ENCODE measurements around the gene PCF11.
"Not testable (repeated sequence)": the region's sequence is repeated elsewhere in the genome, so short reads cannot be mapped to it uniquely, and the experiment has no call there.

PCF11 gene, protein sequence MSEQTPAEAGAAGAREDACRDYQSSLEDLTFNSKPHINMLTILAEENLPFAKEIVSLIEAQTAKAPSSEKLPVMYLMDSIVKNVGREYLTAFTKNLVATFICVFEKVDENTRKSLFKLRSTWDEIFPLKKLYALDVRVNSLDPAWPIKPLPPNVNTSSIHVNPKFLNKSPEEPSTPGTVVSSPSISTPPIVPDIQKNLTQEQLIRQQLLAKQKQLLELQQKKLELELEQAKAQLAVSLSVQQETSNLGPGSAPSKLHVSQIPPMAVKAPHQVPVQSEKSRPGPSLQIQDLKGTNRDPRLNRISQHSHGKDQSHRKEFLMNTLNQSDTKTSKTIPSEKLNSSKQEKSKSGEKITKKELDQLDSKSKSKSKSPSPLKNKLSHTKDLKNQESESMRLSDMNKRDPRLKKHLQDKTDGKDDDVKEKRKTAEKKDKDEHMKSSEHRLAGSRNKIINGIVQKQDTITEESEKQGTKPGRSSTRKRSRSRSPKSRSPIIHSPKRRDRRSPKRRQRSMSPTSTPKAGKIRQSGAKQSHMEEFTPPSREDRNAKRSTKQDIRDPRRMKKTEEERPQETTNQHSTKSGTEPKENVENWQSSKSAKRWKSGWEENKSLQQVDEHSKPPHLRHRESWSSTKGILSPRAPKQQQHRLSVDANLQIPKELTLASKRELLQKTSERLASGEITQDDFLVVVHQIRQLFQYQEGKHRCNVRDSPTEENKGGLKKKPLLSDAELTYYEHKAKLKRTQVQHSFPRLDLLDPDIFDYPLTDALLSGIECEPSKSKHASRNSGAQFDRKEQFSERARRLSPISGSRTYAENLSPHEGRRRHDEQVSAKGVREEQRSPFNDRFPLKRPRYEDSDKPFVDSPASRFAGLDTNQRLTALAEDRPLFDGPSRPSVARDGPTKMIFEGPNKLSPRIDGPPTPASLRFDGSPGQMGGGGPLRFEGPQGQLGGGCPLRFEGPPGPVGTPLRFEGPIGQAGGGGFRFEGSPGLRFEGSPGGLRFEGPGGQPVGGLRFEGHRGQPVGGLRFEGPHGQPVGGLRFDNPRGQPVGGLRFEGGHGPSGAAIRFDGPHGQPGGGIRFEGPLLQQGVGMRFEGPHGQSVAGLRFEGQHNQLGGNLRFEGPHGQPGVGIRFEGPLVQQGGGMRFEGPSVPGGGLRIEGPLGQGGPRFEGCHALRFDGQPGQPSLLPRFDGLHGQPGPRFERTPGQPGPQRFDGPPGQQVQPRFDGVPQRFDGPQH (N-terminal part only)

DNA sequence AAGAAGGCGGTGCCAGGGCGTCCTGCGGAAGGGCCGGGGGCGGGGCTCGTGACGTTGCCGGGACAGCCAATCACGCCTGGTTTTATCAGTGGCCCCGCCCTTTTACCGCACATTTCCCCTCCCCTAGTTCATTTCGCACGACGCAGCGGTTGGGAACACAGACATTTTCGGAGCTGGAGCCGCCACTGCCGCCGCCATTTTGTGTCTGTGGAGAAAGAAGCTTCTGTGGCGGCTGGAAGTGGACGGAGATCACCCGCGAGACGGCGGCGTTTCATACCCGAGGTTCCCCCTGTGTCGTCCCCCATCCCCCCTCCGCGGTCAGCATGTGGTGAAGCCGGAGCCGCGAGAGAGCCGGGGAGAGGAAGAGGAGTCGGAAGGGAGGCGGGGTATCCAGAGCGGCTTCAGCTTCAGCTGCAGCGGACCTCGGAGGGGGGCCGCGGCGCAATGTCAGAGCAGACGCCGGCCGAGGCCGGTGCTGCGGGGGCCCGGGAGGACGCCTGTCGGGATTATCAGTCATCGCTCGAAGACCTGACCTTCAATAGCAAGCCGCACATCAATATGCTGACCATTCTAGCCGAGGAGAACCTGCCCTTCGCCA is at the start of gene PCF11:
TSS of gene PCF11 (plus strand) at position 136 of the 598 bp plus-strand sequence. CDS start at position 445, 309 bp downstream.
- DNase-seq (ENCODE audit: low read depth in 2 of 2): peak in 1 of 2 donors; percentile 94

DNA sequence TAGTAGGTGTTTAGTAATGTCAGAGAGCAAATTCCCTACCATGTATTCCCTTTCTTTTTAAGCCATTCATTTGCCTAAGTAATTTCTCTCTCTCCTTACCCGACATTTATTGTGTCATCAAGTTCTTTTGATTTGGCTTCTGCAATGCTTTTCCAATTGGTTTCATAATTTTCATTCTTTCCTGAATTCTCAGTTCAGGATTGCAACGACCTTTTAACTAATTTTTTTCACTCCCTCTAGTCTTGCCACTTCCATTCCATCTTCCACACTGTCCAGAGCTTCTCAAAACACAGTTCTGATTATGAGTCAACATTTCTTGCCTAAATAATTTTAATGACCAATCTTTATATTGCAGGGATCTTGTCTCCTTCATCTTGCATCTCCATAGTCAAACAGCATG is 44.0 kb upstream of the PCF11 start:
- DNase-seq (ENCODE audit: low read depth in 2 of 2): no peak

DNA sequence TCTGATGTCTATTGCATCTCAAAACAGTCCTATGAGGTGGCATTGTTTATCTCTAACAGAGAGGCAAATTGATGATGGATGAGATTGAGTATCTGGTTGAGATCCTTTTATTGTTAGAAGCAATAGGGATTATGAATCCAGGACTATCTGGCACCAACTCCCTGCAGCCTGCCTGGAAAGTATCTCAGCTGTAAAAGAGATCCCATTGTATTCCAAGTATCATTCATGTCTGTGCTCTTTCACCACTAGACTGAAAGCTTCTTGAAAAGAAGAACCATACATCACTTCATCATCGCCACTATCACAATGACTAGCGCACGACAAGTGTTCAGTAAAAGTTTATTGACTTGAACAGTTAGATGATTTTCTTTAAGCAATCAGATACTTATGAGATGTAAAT is 41.9 kb upstream of the PCF11 start:
- DNase-seq (ENCODE audit: low read depth in 2 of 2): no peak

DNA sequence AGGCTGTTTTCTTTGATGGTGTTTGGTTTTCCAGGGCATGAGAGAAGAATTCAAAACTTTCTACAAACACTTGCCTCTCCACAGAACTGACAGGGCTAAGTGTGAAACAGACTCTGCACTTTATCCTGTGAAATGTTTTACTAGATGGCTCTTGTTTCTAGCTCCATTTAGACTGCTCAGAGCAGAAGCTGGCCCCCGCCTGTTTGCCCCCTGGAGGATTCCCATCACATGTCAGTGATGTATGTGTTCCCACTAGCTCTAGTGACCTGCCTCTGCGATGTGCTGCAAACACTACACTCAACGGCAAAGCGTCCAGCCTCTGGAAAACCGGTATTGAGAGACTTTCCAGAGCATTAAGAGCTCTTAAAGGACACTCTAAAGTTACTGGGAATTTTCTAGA is 41.4 kb upstream of the PCF11 start:
- DNase-seq (ENCODE audit: low read depth in 2 of 2): no peak

DNA sequence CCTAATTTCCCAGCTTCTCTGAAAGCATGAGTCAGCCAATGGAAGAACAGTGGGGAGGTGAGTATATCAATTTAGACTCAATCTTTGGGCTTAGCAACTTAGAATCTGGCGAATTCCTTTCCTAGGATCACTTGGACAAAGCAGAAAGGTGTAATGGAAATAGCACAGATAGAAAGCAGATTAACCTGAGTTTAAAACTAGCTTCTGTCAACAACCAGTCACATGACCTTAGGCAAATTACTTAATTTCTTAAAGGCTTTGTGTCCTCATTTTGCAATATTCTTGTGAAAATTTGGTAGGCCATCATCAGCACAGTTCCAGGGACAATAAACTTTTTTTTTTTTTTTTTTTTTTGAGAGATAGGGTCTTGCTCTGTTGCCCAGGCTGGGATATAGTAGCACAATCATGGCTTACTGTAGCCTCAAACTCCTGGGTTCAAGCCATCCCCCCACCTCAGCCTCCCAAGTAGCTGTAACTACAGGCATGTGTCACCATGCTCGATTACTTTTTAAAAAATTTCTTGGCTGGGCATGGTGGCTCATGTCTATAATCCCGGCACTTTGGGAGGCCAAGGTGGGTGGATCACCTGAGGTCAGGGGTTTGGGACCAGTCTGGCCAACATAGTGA is 40.8 kb upstream of the PCF11 start:
- DNase-seq (ENCODE audit: low read depth in 2 of 2): no peak

DNA sequence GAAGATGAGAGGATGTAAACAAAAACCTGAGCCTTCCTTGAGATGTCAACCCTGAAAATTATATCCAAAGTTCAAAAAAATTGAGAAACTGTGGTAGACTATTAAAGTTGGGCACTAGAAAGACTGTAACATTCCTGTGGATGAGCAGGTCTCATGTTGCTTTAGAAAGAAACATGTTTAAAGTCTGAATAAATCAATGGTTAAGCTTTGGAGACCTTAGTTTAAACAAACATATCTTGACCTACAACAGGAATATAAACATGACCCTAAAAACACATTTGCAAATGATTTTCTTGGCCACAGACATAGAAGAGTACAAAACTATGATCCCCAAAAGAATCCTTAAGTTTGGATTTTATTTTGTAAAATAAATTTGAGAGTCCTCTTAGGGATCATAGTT is 38.1 kb upstream of the PCF11 start:
- no peak for DNase-seq (ENCODE audit: low read depth in 2 of 2)

DNA sequence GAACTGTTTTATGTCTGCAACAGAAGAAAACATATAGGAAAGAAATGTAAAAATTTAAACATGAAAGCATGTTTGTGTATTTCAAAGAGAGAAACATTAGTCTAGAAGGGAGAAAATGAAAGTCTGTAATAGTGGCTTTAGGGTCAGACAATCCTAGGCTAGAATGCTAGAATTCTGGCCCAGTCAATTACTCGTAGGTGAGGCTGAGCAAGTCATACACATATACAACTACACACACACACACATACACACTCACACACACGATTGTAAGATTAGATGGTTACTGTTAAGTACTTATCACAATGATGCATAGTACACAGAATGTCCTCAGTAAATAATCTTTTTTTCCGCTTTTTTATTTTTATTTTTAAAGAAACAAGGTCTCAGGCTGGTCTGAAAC is 37.7 kb upstream of the PCF11 start:
- no peak for DNase-seq (ENCODE audit: low read depth in 2 of 2)

DNA sequence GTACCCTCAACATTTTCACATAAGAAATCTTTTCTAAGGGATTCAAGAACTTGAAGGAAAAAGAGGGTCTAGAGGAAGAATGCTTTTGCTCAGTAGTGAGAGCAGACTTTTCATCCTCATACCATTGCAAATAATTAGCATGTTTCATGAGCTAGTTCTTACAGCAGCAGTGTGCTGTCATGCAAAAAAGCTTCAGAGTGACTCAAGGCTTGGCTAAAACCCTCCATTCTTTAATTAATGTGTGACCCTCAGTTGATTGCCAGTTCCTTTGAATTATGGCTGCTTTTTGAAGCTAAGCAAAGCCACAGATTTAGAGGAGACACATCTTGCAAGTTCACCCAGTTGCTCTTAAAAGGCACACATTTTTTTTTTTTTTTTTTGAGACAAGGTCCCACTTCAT is 36.6 kb upstream of the PCF11 start:
- DNase-seq (ENCODE audit: low read depth in 2 of 2): no peak

DNA sequence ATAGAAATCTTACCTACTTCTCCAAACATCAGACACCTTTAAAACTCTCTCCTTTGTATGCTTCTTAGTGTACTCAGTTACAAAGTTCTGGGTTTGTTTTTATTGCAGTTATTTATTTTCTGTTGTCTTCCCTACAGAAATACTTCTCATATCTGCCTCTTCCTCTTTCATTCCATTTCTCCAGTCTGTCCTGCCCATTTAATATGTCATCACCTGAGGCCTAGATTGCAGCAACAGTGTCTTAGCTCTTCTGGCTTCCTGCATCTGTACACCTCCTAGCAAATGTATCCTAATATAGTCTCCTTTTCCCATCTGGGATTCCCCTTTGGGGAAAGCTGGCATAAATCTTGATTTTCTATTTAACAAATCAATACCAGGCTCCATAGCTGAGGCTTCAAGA is 34.9 kb upstream of the PCF11 start:
- no peak for DNase-seq (ENCODE audit: low read depth in 2 of 2)

DNA sequence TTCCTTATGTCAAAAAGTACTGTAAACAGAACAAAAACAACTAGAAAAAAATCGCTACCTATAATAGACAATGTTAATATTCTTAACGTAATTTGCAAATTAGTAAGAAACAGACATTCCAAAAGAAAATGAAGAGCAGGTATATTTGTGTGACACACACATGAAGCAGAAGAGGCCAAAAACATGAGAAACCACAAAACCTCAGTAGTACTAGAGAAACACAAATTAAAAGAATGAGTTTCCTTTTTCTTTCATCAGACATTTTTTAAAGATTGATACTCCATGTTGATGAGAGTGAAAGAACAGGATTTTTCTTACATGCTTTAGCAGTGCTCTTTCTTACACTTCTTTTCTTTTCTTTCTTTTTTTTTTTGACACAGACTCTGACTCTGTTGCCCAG is 34.2 kb upstream of the PCF11 start:
- DNase-seq (ENCODE audit: low read depth in 2 of 2): no peak

DNA sequence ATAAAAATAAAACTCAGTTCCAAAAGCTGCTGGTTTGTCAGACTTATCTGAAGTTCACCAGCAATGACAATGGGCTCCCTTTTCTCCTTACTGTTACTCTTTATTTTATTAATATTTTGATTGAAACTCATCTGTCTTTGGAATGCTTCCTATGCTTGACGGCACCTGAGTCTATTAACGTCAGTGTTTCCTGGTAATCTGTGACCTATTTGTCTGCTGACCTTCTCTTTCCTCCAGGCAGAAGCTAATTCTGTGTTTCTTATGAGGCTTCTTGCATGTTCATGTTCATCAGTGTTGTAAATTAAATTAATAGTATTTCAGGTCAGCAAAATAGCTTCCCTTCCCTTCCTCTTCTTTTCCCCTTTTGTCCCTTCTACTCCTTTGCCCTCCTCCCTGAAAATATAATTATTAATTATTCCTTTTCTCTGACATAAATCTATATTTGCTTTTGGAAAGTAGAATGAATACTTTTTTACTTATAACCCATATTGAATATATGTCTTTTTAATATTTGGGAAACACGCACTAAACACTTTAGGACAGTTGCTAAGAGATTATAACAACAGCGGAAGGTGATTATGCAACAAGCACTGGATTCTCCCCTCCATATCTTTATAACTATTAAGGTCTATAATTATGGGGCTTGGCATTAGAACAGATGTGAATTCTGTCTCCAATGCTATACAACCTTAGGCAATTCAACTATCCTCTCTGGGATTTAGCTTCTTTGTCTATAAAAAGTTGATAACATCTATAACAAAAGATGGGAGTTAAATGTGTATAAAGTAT is 32.1 kb upstream of the PCF11 start:
- DNase-seq (ENCODE audit: low read depth in 2 of 2): no peak

DNA sequence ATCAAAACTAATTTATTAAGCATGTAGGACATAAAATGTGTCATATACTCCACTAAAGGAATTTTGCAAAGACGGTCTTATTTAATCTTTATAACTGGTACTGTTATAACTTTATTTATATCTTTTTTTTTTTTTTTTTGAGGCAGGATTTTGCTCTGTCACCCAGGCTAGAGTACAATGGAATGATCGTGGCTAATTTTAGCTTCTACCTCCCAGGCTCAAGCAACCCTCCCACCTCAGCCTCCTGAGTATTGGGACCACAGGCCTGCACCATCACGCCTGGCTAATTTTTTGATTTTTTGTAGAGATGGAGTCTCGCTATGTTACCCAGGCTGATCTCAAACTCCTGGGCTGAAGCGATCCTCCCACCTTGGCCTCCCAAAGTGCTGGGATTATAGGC is 31.4 kb upstream of the PCF11 start:
- no peak for DNase-seq (ENCODE audit: low read depth in 2 of 2)

DNA sequence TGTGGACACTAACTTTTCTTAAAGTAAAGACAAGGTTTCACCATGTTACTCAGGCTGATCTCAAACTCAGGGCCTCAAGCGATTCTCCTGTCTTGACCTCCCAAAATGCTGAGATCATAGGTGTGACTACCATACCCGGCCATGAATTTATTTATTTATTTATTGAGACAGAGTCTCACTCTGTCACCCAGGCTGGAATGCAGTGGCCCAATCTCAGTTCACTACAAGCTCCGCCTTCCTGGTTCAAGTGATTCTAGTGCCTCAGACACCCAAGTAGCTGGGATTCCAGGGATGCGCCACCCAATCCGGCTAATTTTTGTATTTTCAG is 29.7 kb upstream of the PCF11 start:
- DNase-seq (ENCODE audit: low read depth in 2 of 2): no peak

DNA sequence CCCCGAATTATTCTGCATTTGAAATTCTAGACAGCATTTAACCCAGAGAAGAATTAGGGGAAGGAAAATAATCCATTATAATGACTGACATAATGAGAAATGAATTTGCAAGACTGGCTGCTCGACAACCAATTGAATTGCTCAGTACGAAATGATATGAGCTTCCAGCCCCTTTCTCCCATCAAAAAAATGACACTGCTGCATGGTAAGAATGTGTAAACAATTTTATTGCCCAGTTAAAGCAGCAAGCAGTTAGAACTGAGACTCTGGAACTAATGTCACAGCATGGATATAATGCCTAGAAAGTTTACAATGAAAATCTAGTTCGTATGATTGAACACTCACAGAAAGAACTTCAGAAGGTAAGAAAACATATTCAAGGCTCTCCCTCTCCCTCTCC is 24.7 kb upstream of the PCF11 start:
- DNase-seq (ENCODE audit: low read depth in 2 of 2): no peak

DNA sequence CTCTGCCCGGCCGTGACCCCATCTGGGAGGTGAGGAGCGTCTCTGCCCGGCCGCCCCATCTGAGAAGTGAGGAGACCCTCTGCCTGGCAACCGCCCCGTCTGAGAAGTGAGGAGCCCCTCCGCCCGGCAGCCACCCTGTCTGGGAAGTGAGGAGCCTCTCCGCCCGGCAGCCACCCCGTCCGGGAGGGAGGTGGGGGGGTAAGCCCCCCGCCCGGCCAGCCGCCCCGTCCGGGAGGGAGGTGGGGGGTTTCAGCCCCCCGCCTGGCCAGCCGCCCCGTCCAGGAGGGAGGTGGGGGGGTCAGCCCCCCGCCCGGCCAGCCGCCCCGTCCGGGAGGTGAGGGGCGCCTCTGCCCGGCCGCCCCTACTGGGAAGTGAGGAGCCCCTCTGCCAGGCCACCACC is 23.7 kb upstream of the PCF11 start:
- DNase-seq (ENCODE audit: low read depth in 2 of 2): not testable (repeated sequence)

DNA sequence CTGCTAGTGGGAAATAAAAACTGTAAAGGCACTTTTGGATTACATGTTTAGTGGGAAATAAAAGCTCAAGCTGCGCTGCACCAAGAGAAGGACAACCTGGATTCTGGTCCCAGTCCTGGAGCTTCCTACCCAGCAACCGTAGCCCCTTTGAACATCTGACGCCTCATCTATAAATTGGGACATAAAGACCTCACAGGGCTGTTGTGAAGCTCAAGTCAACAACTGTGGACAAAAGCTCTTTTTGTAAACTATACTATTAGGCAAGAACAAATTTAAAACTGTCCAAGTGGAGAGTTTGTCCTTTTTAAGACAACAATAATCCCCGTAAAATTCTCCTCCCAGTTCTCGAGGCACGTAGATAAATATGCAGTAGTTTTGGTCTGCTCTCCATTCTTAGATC is 17.6 kb upstream of the PCF11 start:
- no peak for DNase-seq (ENCODE audit: low read depth in 2 of 2)

DNA sequence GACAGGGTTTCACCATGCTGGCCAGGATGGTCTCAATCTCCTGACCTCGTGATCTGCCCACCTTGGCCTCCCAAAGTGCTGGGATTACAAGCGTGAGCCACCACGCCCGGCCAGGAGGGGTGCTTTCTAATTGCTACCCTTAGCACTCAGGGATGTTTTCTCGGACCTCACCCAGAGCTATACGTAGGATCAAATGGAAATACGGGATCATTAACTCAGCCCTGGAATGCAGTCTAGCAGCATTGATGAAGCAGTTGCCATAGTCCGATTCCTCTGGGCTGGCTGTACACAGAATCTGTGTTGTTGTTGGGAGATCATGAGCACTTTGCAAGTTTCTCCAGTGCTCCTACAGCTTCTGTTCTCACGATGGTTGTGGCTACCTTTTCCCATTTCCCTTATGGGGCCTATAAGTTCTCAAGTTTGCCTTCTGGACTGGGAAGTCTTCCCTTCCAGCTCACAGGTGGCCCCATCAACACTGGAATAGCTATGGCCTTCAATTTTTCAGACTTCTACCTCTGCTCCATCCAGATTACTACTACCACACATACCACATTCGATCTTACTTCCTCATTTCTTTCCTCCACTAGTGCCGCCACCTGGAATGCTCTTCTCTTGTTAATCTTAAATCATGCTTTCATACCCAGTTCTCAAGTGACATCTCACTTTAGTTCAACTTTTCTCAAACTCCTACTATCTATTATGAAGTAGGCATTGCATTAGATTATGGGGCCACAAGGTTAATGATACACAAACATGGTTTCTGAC is 16.1 kb upstream of the PCF11 start:
- DNase-seq (ENCODE audit: low read depth in 2 of 2): no peak

DNA sequence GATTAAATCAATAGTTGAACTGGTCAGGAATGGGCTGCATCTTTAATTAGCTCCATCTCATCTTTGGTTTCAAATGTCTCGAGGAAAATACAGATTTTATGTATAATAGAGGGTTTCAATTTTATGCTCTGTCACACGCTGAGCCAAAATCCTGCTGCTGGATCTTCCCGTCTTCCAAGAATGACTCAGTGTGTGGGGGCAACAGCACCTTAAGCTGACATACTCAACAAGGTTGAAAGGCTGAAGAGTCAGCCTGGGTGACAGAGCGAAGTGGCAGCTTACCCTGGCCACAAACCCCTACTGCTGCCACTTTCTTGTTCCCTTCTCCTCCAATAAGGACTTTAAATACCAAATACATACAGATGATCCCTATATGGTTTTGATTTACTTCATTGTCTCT is 9.0 kb upstream of the PCF11 start:
- DNase-seq (ENCODE audit: low read depth in 2 of 2): no peak

DNA sequence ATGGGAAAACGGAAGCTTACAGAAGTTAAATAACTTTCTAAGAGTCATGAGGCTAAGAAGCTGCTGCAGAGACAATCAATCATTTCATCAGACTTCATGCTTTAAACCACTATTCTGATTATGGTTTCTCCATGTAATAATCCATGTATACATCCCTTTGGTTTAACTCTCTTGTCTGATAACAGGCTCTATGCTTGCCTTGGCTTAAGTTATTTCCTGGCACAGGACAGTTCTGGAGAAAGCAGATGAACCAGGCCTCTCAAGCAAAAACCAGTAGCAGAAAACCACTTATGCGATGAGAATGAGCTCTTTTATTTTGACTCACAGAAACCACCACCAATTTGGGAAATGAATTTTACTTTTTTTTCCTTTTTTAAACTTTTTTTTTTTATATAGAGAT is 6.5 kb upstream of the PCF11 start:
- DNase-seq (ENCODE audit: low read depth in 2 of 2): no peak

All from stimulated activated CD4-positive, alpha-beta T cell treated with anti-CD3 and anti-CD28 coated beads, Interleukin-1b, Interleukin-23, amount 100 ng/mL, for 1 hour (primary cell).